ENCODE data around the gene MGAT1.

Gene MGAT1

GRCh38 chr5:180802325-180803180, at the start of gene MGAT1:
MGAT1 (minus strand) TSS chr5:180802806; CDS start chr5:180792971, 9,835 bp downstream.
- peaks cover 21% of the 10 kb centered on the region for H3K36me3 Mint-ChIP-seq (ENCODE audit: low read depth)
- peak within 1 kb of the TSS; percentile 59 for H3K27ac Mint-ChIP-seq
- peak within 1 kb of the TSS; percentile 84 for H3K4me3 Mint-ChIP-seq
- H3K27me3 Mint-ChIP-seq (ENCODE audit: low read depth, poor library complexity), result peaks cover 2% of the 10 kb centered on the region
- H3K9me3 Mint-ChIP-seq, result no peaks in the 10 kb centered on the region
- TF ChIP-seq CTCF (IDR thresholded peaks at IDR 0.05), result no peak
- peaks cover 82% of the 10 kb centered on the region for H3K4me1 Mint-ChIP-seq
- DNase-seq, result peak; percentile 91

GRCh38 chr5:180850434-180851078, 48.0 kb upstream of the MGAT1 start:
- Mint-ChIP-seq H3K27ac (no peak overlapping the region), H3K4me1 (no peaks in the 10 kb centered on the region), H3K27me3 (ENCODE audit: low read depth, poor library complexity) (peaks cover 12% of the 10 kb centered on the region), H3K4me3 (no peak overlapping the region), H3K36me3 (ENCODE audit: low read depth) (peaks cover 100% of the 10 kb centered on the region), H3K9me3 (peaks cover 100% of the 10 kb centered on the region)
- DNase-seq, result no peak
- TF ChIP-seq CTCF (IDR thresholded peaks at IDR 0.05), result no peak

GRCh38 chr5:180849827-180850226, 47.2 kb upstream of the MGAT1 start:
- H3K27me3 Mint-ChIP-seq (ENCODE audit: low read depth, poor library complexity), result peaks cover 12% of the 10 kb centered on the region
- peaks cover 98% of the 10 kb centered on the region for H3K9me3 Mint-ChIP-seq
- TF ChIP-seq CTCF (IDR thresholded peaks at IDR 0.05), result no peak
- no peak for DNase-seq
- peaks cover 99% of the 10 kb centered on the region for H3K36me3 Mint-ChIP-seq (ENCODE audit: low read depth)
- no peak overlapping the region for H3K4me3 Mint-ChIP-seq
- no peaks in the 10 kb centered on the region for H3K4me1 Mint-ChIP-seq
- no peak overlapping the region for H3K27ac Mint-ChIP-seq

- H3K4me3 Mint-ChIP-seq, result no peak overlapping the region
- no peak for TF ChIP-seq CTCF (IDR thresholded peaks at IDR 0.05)
- DNase-seq, result no peak
- peaks cover 12% of the 10 kb centered on the region for H3K27me3 Mint-ChIP-seq (ENCODE audit: low read depth, poor library complexity)
- H3K36me3 Mint-ChIP-seq (ENCODE audit: low read depth), result peaks cover 99% of the 10 kb centered on the region
- H3K4me1 Mint-ChIP-seq, result no peaks in the 10 kb centered on the region
- no peak overlapping the region for H3K27ac Mint-ChIP-seq
- H3K9me3 Mint-ChIP-seq, result peaks cover 98% of the 10 kb centered on the region
Measured at GRCh38 chr5:180848878-180849277, 46.3 kb upstream of the MGAT1 start.

GRCh38 chr5:180848265-180848664, 45.7 kb upstream of the MGAT1 start:
- Mint-ChIP-seq H3K36me3 (ENCODE audit: low read depth) (peaks cover 99% of the 10 kb centered on the region), H3K4me3 (no peak overlapping the region), H3K27ac (no peak overlapping the region), H3K27me3 (ENCODE audit: low read depth, poor library complexity) (peaks cover 12% of the 10 kb centered on the region), H3K9me3 (peaks cover 97% of the 10 kb centered on the region), H3K4me1 (no peaks in the 10 kb centered on the region)
- DNase-seq, result no peak
- no peak for TF ChIP-seq CTCF (IDR thresholded peaks at IDR 0.05)

Measured in nephron progenitor cell (in vitro differentiated cells).